Measurements from ENCODE around the gene PEAK1.
"Not testable (repeated sequence)": the region's sequence is repeated elsewhere in the genome, so short reads cannot be mapped to it uniquely, and the experiment has no call there.

Gene PEAK1

GRCh38 chr15:77225088-77225487, 194.8 kb downstream of the PEAK1 start:
- DNase-seq: no peak

- no peak for DNase-seq
Measured at GRCh38 chr15:77224352-77224751, 195.6 kb downstream of the PEAK1 start.

GRCh38 chr15:77221708-77222107, 198.2 kb downstream of the PEAK1 start:
- DNase-seq: no peak

- DNase-seq: no peak
Measured at GRCh38 chr15:77221174-77221573, 198.7 kb downstream of the PEAK1 start.

GRCh38 chr15:77219841-77220240, 200.1 kb downstream of the PEAK1 start:
- DNase-seq: no peak

- DNase-seq: no peak
Measured at GRCh38 chr15:77209221-77209620, 210.7 kb downstream of the PEAK1 start.

- DNase-seq: no peak
Measured at GRCh38 chr15:77208241-77208640, 211.7 kb downstream of the PEAK1 start.

GRCh38 chr15:77201665-77202064, 218.2 kb downstream of the PEAK1 start:
- no peak for DNase-seq

- DNase-seq: no peak
Measured at GRCh38 chr15:77196381-77196780, 223.5 kb downstream of the PEAK1 start.

- no peak for DNase-seq
Measured at GRCh38 chr15:77195586-77195985, 224.3 kb downstream of the PEAK1 start.

- DNase-seq: no peak
Measured at GRCh38 chr15:77192451-77192850, 227.5 kb downstream of the PEAK1 start.

GRCh38 chr15:77191230-77191834, 228.6 kb downstream of the PEAK1 start:
- no peak for DNase-seq

GRCh38 chr15:77187751-77188464, 232.0 kb downstream of the PEAK1 start:
- peak; percentile 47 for DNase-seq

GRCh38 chr15:77186594-77187011, 233.3 kb downstream of the PEAK1 start:
- peak; percentile 8 for DNase-seq

GRCh38 chr15:77185242-77185785, 234.6 kb downstream of the PEAK1 start:
- no peak for DNase-seq

GRCh38 chr15:77184352-77184751, 235.6 kb downstream of the PEAK1 start:
- not testable (repeated sequence) for DNase-seq

- DNase-seq: no peak
Measured at GRCh38 chr15:77183066-77183465, 236.8 kb downstream of the PEAK1 start.

- DNase-seq: peak; percentile 1
Measured at GRCh38 chr15:77181305-77182074, 238.4 kb downstream of the PEAK1 start.

GRCh38 chr15:77180757-77181156, 239.1 kb downstream of the PEAK1 start:
- DNase-seq: no peak

- DNase-seq: no peak
Measured at GRCh38 chr15:77180270-77180669, 239.6 kb downstream of the PEAK1 start.

GRCh38 chr15:77179541-77179998, 240.3 kb downstream of the PEAK1 start:
- DNase-seq: peak; percentile 12

- DNase-seq: no peak
Measured at GRCh38 chr15:77178411-77178810, 241.5 kb downstream of the PEAK1 start.

GRCh38 chr15:77176148-77176547, 243.8 kb downstream of the PEAK1 start:
- DNase-seq: not testable (repeated sequence)

All from activated CD4-positive, alpha-beta T cell treated with anti-CD3 and anti-CD28 coated beads, Interleukin-2, amount 50 U/mL, for 16 hours (primary cell).